GM12878 (cell line): ENCODE measurements around the gene FAR2. TPM values are rescaled to one million over a fixed set of nuclear protein-coding genes. Genes with fewer than 3 reads are reported as not detected.
"Not testable (repeated sequence)": the region's sequence is repeated elsewhere in the genome, so short reads cannot be mapped to it uniquely, and the experiment has no call there.

Experiments
- ATAC-seq: fragments of 200-7000 bp; cut with Tn5 transposase; 3 replicates; pipeline ENCODE4 v1.9.1; 2020; ENCODE audit warnings: mild to moderate bottlenecking, moderate library complexity
- BruUV-seq: library from RNA; stranded (reverse); fragments of 400-500 nt; replicated peaks from 2 replicates; lab custom pipeline; 2021; lab: Mats Ljungman, UMichigan
- CTCF ChIA-PET: fragments of 300-600 bp; sonication (Branson Sonifier 250); formaldehyde crosslinking; extraction: SDS; loops from one replicate; lab custom pipeline; 2021; ENCODE audit warnings: inconsistent platforms; lab: Yijun Ruan, JAX
- POLR2A ChIA-PET: fragments of 350-600 bp; formaldehyde crosslinking; extraction: SDS; loops from one replicate; lab custom pipeline; 2021; ENCODE audit warnings: inconsistent platforms; lab: Charles Lee
- RAD21 ChIA-PET: fragments of 300-600 bp; sonication (Branson Sonifier 250); formaldehyde crosslinking; loops from one replicate; lab custom pipeline; 2023; ENCODE audit warnings: antibody characterized with exemption; ENCODE audit not compliant: unreplicated experiment; lab: Charles Lee
- SMC1A ChIA-PET: fragments of 300-600 bp; sonication (Branson Sonifier 250); formaldehyde crosslinking; loops from one replicate; lab custom pipeline; 2023; ENCODE audit not compliant: unreplicated experiment, uncharacterized antibody; lab: Charles Lee
- DNase-seq: peaks from one replicate; pipeline ENCODE4 v3.0.0-alpha.2; 2011; ENCODE audit warnings: low read depth, low spot score
- FAIRE-seq: peaks from 3 replicates; lab custom pipeline; 2011; peaks lifted over from hg19 to GRCh38; lab: Jason Lieb, UNC
- H2AFZ ChIP-seq: 2 replicates; pipeline ENCODE4 v1.6.0; 2011; ENCODE audit warnings: low read depth, low read length, control low read depth; ENCODE audit not compliant: control insufficient read depth
- H3K27ac ChIP-seq: 2 replicates; pipeline ENCODE4 v1.5.1; 2011; ENCODE audit warnings: control low read depth; ENCODE audit not compliant: control insufficient read depth, insufficient read depth
- H3K27me3 ChIP-seq, 2 experiments: replicated peaks in 1 of 2; 2 replicates each; pipeline versions ENCODE4 v1.6.0 to v1.6.1; 2011; ENCODE audit warnings: low read length in 1 of 2; ENCODE audit not compliant: control insufficient read depth in 2 of 2, insufficient read depth in 2 of 2
- H3K36me3 ChIP-seq, 2 experiments: 2 replicates each; pipeline ENCODE4 v1.5.1; 2011; ENCODE audit warnings: low read length in 1 of 2; ENCODE audit not compliant: control insufficient read depth in 2 of 2, insufficient read depth in 2 of 2
- H3K4me1 ChIP-seq: 2 replicates; pipeline ENCODE4 v1.6.1; 2011; ENCODE audit warnings: mild to moderate bottlenecking, low read length, moderate library complexity, mixed read lengths; ENCODE audit not compliant: control insufficient read depth, insufficient read depth
- H3K4me2 ChIP-seq: 2 replicates; pipeline ENCODE4 v1.6.0; 2011; ENCODE audit warnings: control low read depth; ENCODE audit not compliant: control insufficient read depth, insufficient read depth
- H3K4me3 ChIP-seq: fragments of 200-600 bp; sonication (generic); 2 replicates; pipeline ENCODE4 v1.5.1; 2016
- H3K79me2 ChIP-seq: 2 replicates; pipeline ENCODE4 v1.6.0; 2011; ENCODE audit warnings: low read length; ENCODE audit not compliant: control insufficient read depth, insufficient read depth
- H3K9ac ChIP-seq: 2 replicates; pipeline ENCODE4 v1.8.0; 2011; ENCODE audit warnings: low read length, control low read depth, mixed read lengths; ENCODE audit not compliant: control insufficient read depth, insufficient read depth
- H3K9me3 ChIP-seq: replicated peaks from 3 replicates; pipeline ENCODE4 v1.5.1; 2011; ENCODE audit warnings: mild to moderate bottlenecking, low read length; ENCODE audit not compliant: control insufficient read depth, insufficient read depth
- H4K20me1 ChIP-seq: 2 replicates; pipeline ENCODE4 v1.6.0; 2011; ENCODE audit not compliant: control insufficient read depth, insufficient read depth
- ATF7 ChIP-seq: fragments of 450-650 bp; IDR thresholded peaks from 2 replicates; pipeline ENCODE4 v1.6.1; 2016; ENCODE audit warnings: low read depth, mild to moderate bottlenecking
- BMI1 ChIP-seq: fragments of 450-650 bp; IDR thresholded peaks from 2 replicates; pipeline ENCODE4 v1.6.1; 2016; ENCODE audit warnings: mild to moderate bottlenecking, moderate library complexity, borderline replicate concordance
- CHD1 ChIP-seq: IDR thresholded peaks from 2 replicates; pipeline ENCODE4 v1.6.1; 2012; ENCODE audit warnings: low read depth, low read length, improper control_type of control experiment
- CHD2 ChIP-seq: IDR thresholded peaks from 2 replicates; pipeline ENCODE4 v1.6.1; 2011; ENCODE audit warnings: low read depth, low read length, improper control_type of control experiment, borderline replicate concordance
- CHD4 ChIP-seq: fragments of 200-600 bp; sonication (generic); IDR thresholded peaks from 2 replicates; pipeline ENCODE4 v1.6.1; 2016; ENCODE audit warnings: mild to moderate bottlenecking
- E2F8 ChIP-seq: fragments of 450-650 bp; IDR thresholded peaks from 2 replicates; pipeline ENCODE4 v1.6.1; 2018; ENCODE audit warnings: mild to moderate bottlenecking, low read depth, moderate library complexity; ENCODE audit not compliant: partially characterized antibody
- EGR1 ChIP-seq, 2 experiments: IDR thresholded peaks; 1 replicate in 1 of 2; 2 replicates in 1 of 2; pipeline ENCODE4 v1.6.1; 2011 to 2012; ENCODE audit warnings: low read depth in 2 of 2, low read length in 2 of 2, borderline replicate concordance in 1 of 2, mild to moderate bottlenecking in 1 of 2, moderate library complexity in 1 of 2
- IKZF2 ChIP-seq, 2 experiments: fragments of 450-650 bp; IDR thresholded peaks; 2 replicates each; pipeline ENCODE4 v1.6.1; 2017; ENCODE audit warnings: mild to moderate bottlenecking in 2 of 2, moderate library complexity in 2 of 2
- KLF5 ChIP-seq: fragments of 450-650 bp; IDR thresholded peaks from 2 replicates; pipeline ENCODE4 v1.6.1; 2014; ENCODE audit warnings: mild to moderate bottlenecking; ENCODE audit not compliant: partially characterized antibody
- NFIC ChIP-seq: IDR thresholded peaks from 2 replicates; pipeline ENCODE4 v1.6.1; 2012; ENCODE audit warnings: low read depth, mild to moderate bottlenecking, inconsistent platforms, low read length, moderate library complexity
- NKRF ChIP-seq: fragments of 450-650 bp; conservative IDR thresholded peaks from 2 replicates; pipeline ENCODE4 v1.6.1; 2017; ENCODE audit warnings: mild to moderate bottlenecking, moderate library complexity
- SIX5 ChIP-seq: IDR thresholded peaks from 2 replicates; pipeline ENCODE4 v1.6.1; 2011; ENCODE audit warnings: mild to moderate bottlenecking, low read depth, low read length, moderate library complexity; ENCODE audit not compliant: severe bottlenecking
- YY1 ChIP-seq: IDR thresholded peaks from 2 replicates; pipeline ENCODE4 v1.6.1; 2011; ENCODE audit warnings: low read depth, mild to moderate bottlenecking, low read length
- ZZZ3 ChIP-seq: IDR thresholded peaks from 2 replicates; pipeline ENCODE4 v1.6.1; 2011; ENCODE audit warnings: low read depth; ENCODE audit not compliant: control insufficient read depth, insufficient read length
- WGBS: methylation state at CpG from one replicate; pipeline ENCODE4 v1.1.6; 2016; ENCODE audit warnings: low lambda C conversion rate; ENCODE audit not compliant: insufficient replicate concordance, insufficient coverage; ENCODE audit errors: missing lambda C conversion rate; 5-methylcytosine and 5-hydroxymethylcytosine counted together
- in situ Hi-C: fragments of 300-500 bp; cut with MboI; formaldehyde crosslinking; loops from 9 replicates; pipeline ENCODE4 v1.14.3; 2018; ENCODE audit warnings: mixed read lengths
- intact Hi-C: fragments of 100-400 bp; cut with micrococcal nuclease; formaldehyde crosslinking; loops from one replicate; pipeline ENCODE4 v1.14.2; 2022; ENCODE audit not compliant: unreplicated experiment
- polyA plus RNA-seq, 11 experiments: library from polyadenylated mRNA; depleted of rRNA in 4 of 11; unstranded in 6 of 11; stranded (reverse) in 5 of 11; fragments of >200 nt; fragmentation: Nextera tagmentation in 4 of 11; fragmentation: Illumina TruSeq in 1 of 11; extraction: Ambion mirVana in 4 of 11; extraction: Trizol in 1 of 11; gene quantifications; 1 replicate in 1 of 11; 2 replicates in 10 of 11; pipeline versions ENCODE4 v1.2.1 to v1.2.3, GENCODE V29; 2011 to 2016; ENCODE audit warnings: inconsistent platforms in 2 of 11, missing spikeins in 2 of 11, low read depth in 1 of 11
- total RNA-seq, 4 experiments: library from RNA; depleted of rRNA in 3 of 4; stranded (reverse); fragments of >200 nt in 3 of 4; fragmentation: Illumina TruSeq in 1 of 4; extraction: Trizol in 1 of 4; gene quantifications; 2 replicates each; pipeline versions ENCODE4 v1.2.1 to v1.2.3, GENCODE V29; 2013 to 2021

Gene FAR2
- total and polyA plus RNA-seq, 10 of the 15 experiments (the other 5 are each of a cell fraction or from before 2014, with no cell fraction given) = 0.50 to 1.1 (median 0.65) TPM

- DNase-seq = no peak
- Histone ChIP-seq H3K9ac (no peak overlapping the region), H2AFZ (no peak overlapping the region), H3K27ac (no peak overlapping the region), H4K20me1 (no peaks in the 10 kb centered on the region), H3K4me1 (peaks cover 13% of the 10 kb centered on the region), H3K4me2 (no peak overlapping the region), H3K79me2 (no peaks in the 10 kb centered on the region), H3K4me3 (no peak overlapping the region), H3K36me3 (no peaks in the 10 kb centered on the region), H3K9me3 (no peaks in the 10 kb centered on the region; the same call in 2 of the 3 replicates), H3K27me3 (no peaks in the 10 kb centered on the region)
- WGBS = 54% methylated on average over 6 of the region's 6 CpGs
- RAD21 ChIA-PET = no interaction called here
- intact Hi-C loops = no loop called here
- in situ Hi-C loops = no loop called here
- POLR2A ChIA-PET = no interaction called here
- SMC1A ChIA-PET = interaction anchor here (0.7 to 1.3 kb wide), 4 partner anchors 52 to 212 kb away, joined by 3 to 6 read pairs (median 3); no protein-coding TSS in a partner anchor
- ATAC-seq = no peak
- no peak for FAIRE-seq
- BruUV-seq = no TSS peak
- no peak for TF ChIP-seq NKRF
- TF ChIP-seq IKZF2 (IDR thresholded peaks at IDR 0.05) = no peak
- no peak for TF ChIP-seq YY1
- TF ChIP-seq ATF7 = no peak
- TF ChIP-seq CHD2 = no peak
- TF ChIP-seq E2F8 = no peak
- TF ChIP-seq KLF5 = no peak
- TF ChIP-seq CHD1 = no peak
- TF ChIP-seq ZZZ3 = no peak
- TF ChIP-seq NFIC = no peak
- TF ChIP-seq EGR1 (IDR thresholded peaks at IDR 0.05; ENCODE audit: borderline replicate concordance in 1 of 2, low read depth in 2 of 2, low read length in 2 of 2) = no peak
- no peak for TF ChIP-seq CHD4
- TF ChIP-seq BMI1 = no peak
- no peak for TF ChIP-seq SIX5
- CTCF ChIA-PET = no interaction called here
These were observed 18.9 kb downstream of the FAR2 start for GRCh38 chr12:29167988-29168387.

GRCh38 chr12:29169978-29170377 lies 20.9 kb downstream of the FAR2 start:
- H4K20me1 ChIP-seq, in situ Hi-C loops, H3K4me3 ChIP-seq, CTCF ChIA-PET, H3K9ac ChIP-seq, H3K4me1 ChIP-seq, SMC1A ChIA-PET, DNase-seq, H3K9me3 ChIP-seq, FAIRE-seq, intact Hi-C loops, ATAC-seq, H2AFZ ChIP-seq, H3K27ac ChIP-seq, BruUV-seq, H3K36me3 ChIP-seq, H3K79me2 ChIP-seq, H3K4me2 ChIP-seq, RAD21 ChIA-PET, POLR2A ChIA-PET, H3K27me3 ChIP-seq: not testable (repeated sequence)
- WGBS = 44% methylated on average over 2 of the region's 2 CpGs
